Measurements from ENCODE around the gene MRPL48. TPM values are rescaled to one million over a fixed set of nuclear protein-coding genes. Genes with fewer than 3 reads are reported as not detected.
A peak's percentile ranks its signal among the peaks of the same experiment; 100 is the strongest.
"Not testable (repeated sequence)": the region's sequence is repeated elsewhere in the genome, so short reads cannot be mapped to it uniquely, and the experiment has no call there.

Gene MRPL48
- total RNA-seq, 2 experiments from 2014 or later = 32.8 to 34.7 TPM

- no peaks in the 10 kb centered on the region for H3K27me3 Mint-ChIP-seq
These were observed 81.8 kb downstream of the MRPL48 start for GRCh38 chr11:73869332-73869949.

DNA sequence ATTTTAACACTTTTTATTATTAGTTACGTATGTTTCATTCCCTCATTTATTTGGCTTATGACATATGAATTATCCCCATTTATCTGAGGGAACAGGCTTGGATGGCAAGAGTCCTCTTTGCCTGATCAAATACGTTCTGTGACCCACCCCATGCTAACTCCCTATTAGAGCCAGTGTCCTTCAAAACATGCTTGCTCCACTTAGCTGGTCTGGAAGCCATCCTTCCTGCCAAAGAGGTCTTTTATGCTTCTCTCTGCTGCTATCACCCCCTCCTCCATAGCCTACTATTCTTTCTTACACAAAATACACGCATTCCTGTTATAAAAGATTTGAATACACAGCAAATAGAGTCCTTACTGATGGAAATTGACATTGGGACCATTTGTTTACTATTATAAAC lies 82.6 kb downstream of the MRPL48 start:
- H3K4me1 Mint-ChIP-seq = peaks cover 8% of the 10 kb centered on the region
- DNase-seq = no peak
- no peak for ATAC-seq (ENCODE audit: low read depth)
- peaks cover 12% of the 10 kb centered on the region for H3K36me3 Mint-ChIP-seq
- H3K4me3 Mint-ChIP-seq = no peak overlapping the region
- H3K9me3 Mint-ChIP-seq = no peaks in the 10 kb centered on the region
- H3K27me3 Mint-ChIP-seq = no peaks in the 10 kb centered on the region
- POLR2A ChIA-PET = no interaction called here
- H3K27ac Mint-ChIP-seq = no peak overlapping the region

More at GRCh38 chr11:73869332-73869949, 81.8 kb downstream of the MRPL48 start:
- Mint-ChIP-seq H3K9me3 (no peaks in the 10 kb centered on the region), H3K4me1 (no peaks in the 10 kb centered on the region), H3K27ac (no peak overlapping the region), H3K36me3 (peaks cover 14% of the 10 kb centered on the region), H3K4me3 (no peak overlapping the region)
- POLR2A ChIA-PET = no interaction called here
- DNase-seq (no peak), ATAC-seq (ENCODE audit: low read depth) (no peak)

- H3K4me1 Mint-ChIP-seq = peaks cover 19% of the 10 kb centered on the region
- no peak for ATAC-seq (ENCODE audit: low read depth)
- H3K9me3 Mint-ChIP-seq = no peaks in the 10 kb centered on the region
- no peak overlapping the region for H3K4me3 Mint-ChIP-seq
- H3K27ac Mint-ChIP-seq = no peak overlapping the region
- POLR2A ChIA-PET = interaction anchor here (0.7 kb wide), 1 partner anchor 117 kb away, joined by 3 read pairs; no protein-coding TSS in a partner anchor
- no peak for DNase-seq
- H3K36me3 Mint-ChIP-seq = peaks cover 15% of the 10 kb centered on the region
- no peaks in the 10 kb centered on the region for H3K27me3 Mint-ChIP-seq
These were observed 85.2 kb downstream of the MRPL48 start for GRCh38 chr11:73872749-73873357.

GRCh38 chr11:73875380-73875779 lies 87.7 kb downstream of the MRPL48 start:
- ATAC-seq (ENCODE audit: low read depth) (no peak), DNase-seq (no peak)
- Mint-ChIP-seq H3K4me1 (peaks cover 19% of the 10 kb centered on the region), H3K36me3 (peaks cover 15% of the 10 kb centered on the region), H3K9me3 (no peaks in the 10 kb centered on the region), H3K27me3 (no peaks in the 10 kb centered on the region), H3K4me3 (peak overlapping the region; percentile 100), H3K27ac (peak overlapping the region; percentile 96)
- POLR2A ChIA-PET = no interaction called here

GRCh38 chr11:73875840-73876239 lies 88.2 kb downstream of the MRPL48 start:
- Mint-ChIP-seq H3K27me3 (no peaks in the 10 kb centered on the region), H3K36me3 (peaks cover 15% of the 10 kb centered on the region), H3K9me3 (no peaks in the 10 kb centered on the region), H3K4me1 (peaks cover 19% of the 10 kb centered on the region), H3K27ac (peak overlapping the region; percentile 96), H3K4me3 (peak overlapping the region; percentile 100)
- POLR2A ChIA-PET = interaction anchor here (0.8 kb wide), 1 partner anchor 88 kb away, joined by 3 read pairs; the partner anchor contains the start of gene MRPL48
- DNase-seq (no peak), ATAC-seq (ENCODE audit: low read depth) (no peak)

DNA sequence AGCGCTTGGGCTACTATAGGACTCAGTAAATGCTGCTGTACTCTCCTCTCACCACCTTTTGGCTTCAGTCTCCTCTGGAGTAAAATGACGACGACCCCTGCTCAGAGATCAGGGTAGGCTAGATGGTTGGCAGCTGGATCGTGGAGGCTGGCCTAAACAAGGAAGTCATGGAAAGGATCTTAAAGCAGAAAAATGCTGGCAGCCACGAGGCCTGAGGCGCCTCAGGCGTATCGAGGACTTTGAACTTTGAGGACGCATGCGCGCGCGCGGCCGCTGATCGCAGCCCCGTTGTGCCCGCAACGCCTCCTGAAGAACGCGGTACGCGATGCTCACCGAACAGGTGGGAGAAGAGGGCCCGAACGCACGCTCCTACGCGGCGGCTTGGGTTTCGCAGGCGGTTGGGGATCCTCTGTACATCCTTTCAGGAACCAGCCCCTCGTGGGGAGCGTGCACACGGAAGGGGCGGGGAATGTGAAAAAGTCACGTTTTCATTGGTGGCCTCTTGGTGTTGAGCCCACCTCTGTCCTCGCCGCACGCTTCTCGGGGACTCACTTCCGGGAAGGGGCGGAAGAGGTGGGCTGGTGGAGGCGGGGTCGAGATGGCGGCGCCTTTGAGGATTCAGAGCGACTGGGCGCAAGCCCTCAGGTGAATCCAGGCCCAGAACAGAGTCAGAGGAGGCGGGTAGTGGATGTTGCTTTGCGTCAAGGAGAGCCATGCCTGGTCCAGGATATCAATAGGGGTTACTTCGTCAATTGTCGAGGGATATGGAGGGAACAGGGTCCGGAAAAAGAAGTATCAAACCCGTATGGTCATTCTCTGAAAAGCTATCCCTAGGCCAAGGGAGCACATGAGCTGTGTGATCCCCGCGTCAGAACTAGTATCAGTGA lies 89.0 kb downstream of the MRPL48 start, which contains the start of the genes COA4 and PAAF1:
COA4 (minus strand) TSS at position 423 of the 887 bp plus-strand sequence. CDS start 3,468 bp downstream, outside the sequence.
PAAF1 (plus strand) TSS at position 576 of the 887 bp plus-strand sequence; CDS start at position 599, 23 bp downstream.
- Mint-ChIP-seq H3K27me3 (no peaks in the 10 kb centered on the region), H3K36me3 (peaks cover 15% of the 10 kb centered on the region), H3K9me3 (no peaks in the 10 kb centered on the region), H3K27ac (peak within 1 kb of the TSS; percentile 96), H3K4me1 (peaks cover 19% of the 10 kb centered on the region), H3K4me3 (peak within 1 kb of the TSS; percentile 100)
- POLR2A ChIA-PET = interaction anchor here (0.6 to 1.3 kb wide), 5 partner anchors 9 to 97 kb away, joined by 3 to 8 read pairs (median 4); partner anchors contain the start of gene MRPL48
- ATAC-seq (ENCODE audit: low read depth) (peak; percentile 96), DNase-seq (peak; percentile 88)

GRCh38 chr11:73878771-73879170 lies 91.1 kb downstream of the MRPL48 start:
- Mint-ChIP-seq H3K4me1 (peaks cover 19% of the 10 kb centered on the region), H3K36me3 (peaks cover 10% of the 10 kb centered on the region), H3K27ac (no peak overlapping the region), H3K9me3 (no peaks in the 10 kb centered on the region), H3K27me3 (no peaks in the 10 kb centered on the region), H3K4me3 (no peak overlapping the region)
- ATAC-seq (ENCODE audit: low read depth) (no peak), DNase-seq (no peak)
- POLR2A ChIA-PET = no interaction called here

GRCh38 chr11:73880449-73880848 lies 92.8 kb downstream of the MRPL48 start:
- ATAC-seq (ENCODE audit: low read depth); H3K36me3 Mint-ChIP-seq; DNase-seq; H3K27ac Mint-ChIP-seq; H3K27me3 Mint-ChIP-seq; H3K9me3 Mint-ChIP-seq; H3K4me3 Mint-ChIP-seq; H3K4me1 Mint-ChIP-seq: not testable (repeated sequence)
- POLR2A ChIA-PET = interaction anchor here (0.5 kb wide), 1 partner anchor 101 kb away, joined by 3 read pairs; no protein-coding TSS in a partner anchor

DNA sequence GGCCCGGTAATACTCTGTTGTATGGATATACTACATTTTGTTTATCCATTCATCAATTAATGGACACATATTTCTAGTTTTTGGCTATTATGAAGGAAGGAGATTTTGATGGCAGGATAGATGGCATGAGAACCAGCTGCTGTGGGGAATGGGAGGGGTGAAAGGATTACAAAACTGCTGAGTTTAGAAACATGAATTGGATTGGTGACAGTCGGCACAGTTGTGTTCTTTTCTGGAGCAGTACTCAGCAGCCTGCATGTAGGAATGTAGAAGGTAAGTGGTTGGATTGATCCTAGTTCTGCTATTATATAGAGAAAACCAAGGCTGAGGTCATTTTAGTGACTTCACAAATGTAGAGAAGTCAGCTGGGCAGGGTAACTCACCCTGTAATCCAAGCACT lies 96.2 kb downstream of the MRPL48 start:
- H3K36me3 Mint-ChIP-seq = peaks cover 14% of the 10 kb centered on the region
- no peak overlapping the region for H3K4me3 Mint-ChIP-seq
- H3K9me3 Mint-ChIP-seq = peaks cover 1% of the 10 kb centered on the region
- H3K27ac Mint-ChIP-seq = peak overlapping the region; percentile 4
- ATAC-seq (ENCODE audit: low read depth) (no peak), DNase-seq (no peak)
- no peaks in the 10 kb centered on the region for H3K27me3 Mint-ChIP-seq
- H3K4me1 Mint-ChIP-seq = peaks cover 3% of the 10 kb centered on the region
- POLR2A ChIA-PET = no interaction called here

DNA sequence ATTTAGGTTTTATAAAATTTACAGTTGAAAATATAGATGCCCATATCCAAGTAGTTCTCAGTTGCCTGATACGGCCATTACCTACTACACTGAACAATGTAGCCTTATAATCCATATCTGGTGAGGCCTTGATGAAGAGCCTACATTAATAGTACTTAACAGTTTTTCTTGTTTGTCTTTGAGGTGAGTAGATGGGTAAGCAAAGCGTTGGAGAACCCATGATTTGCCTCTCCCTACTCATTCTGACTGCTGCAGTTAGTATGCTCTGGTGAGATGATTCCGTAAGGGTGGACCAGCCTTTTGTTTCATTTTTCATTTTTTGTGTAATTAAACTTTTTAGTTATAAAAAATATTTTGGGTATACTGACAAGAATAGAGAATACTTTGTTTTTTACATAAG lies 100.6 kb downstream of the MRPL48 start:
- H3K27me3 Mint-ChIP-seq = no peaks in the 10 kb centered on the region
- POLR2A ChIA-PET = no interaction called here
- DNase-seq = no peak
- H3K4me3 Mint-ChIP-seq = no peak overlapping the region
- no peak overlapping the region for H3K27ac Mint-ChIP-seq
- peaks cover 1% of the 10 kb centered on the region for H3K9me3 Mint-ChIP-seq
- H3K4me1 Mint-ChIP-seq = peaks cover 5% of the 10 kb centered on the region
- no peak for ATAC-seq (ENCODE audit: low read depth)
- peaks cover 13% of the 10 kb centered on the region for H3K36me3 Mint-ChIP-seq

DNA sequence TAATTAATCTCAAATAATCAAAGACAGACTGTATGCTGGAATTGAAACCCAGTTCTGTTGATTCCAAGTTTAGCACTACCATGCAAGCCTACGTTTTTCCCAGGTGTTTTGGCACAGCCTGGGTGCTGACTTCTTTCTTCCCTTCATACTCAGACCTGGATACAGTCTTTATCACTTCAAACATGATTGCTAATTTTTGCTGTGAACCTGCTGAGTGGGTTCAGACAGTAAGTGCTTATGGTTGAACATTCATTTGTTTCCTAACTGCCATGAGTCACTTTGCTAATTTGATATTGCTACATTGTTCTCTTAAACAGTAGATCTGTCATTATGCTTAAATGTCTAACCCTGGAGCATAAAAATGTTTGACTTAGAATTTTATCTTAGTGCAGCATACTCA lies 101.3 kb downstream of the MRPL48 start:
- DNase-seq = no peak
- ATAC-seq (ENCODE audit: low read depth) = no peak
- Mint-ChIP-seq H3K27ac (no peak overlapping the region), H3K27me3 (no peaks in the 10 kb centered on the region), H3K4me1 (peaks cover 5% of the 10 kb centered on the region), H3K9me3 (peaks cover 1% of the 10 kb centered on the region), H3K36me3 (peaks cover 10% of the 10 kb centered on the region), H3K4me3 (no peak overlapping the region)
- POLR2A ChIA-PET = no interaction called here

GRCh38 chr11:73889536-73889935 lies 101.9 kb downstream of the MRPL48 start:
- H3K27ac Mint-ChIP-seq = no peak overlapping the region
- H3K4me3 Mint-ChIP-seq = no peak overlapping the region
- H3K36me3 Mint-ChIP-seq = peaks cover 10% of the 10 kb centered on the region
- H3K9me3 Mint-ChIP-seq = peaks cover 1% of the 10 kb centered on the region
- peaks cover 5% of the 10 kb centered on the region for H3K4me1 Mint-ChIP-seq
- ATAC-seq (ENCODE audit: low read depth) = no peak
- H3K27me3 Mint-ChIP-seq = no peaks in the 10 kb centered on the region
- DNase-seq = no peak
- POLR2A ChIA-PET = no interaction called here

DNA sequence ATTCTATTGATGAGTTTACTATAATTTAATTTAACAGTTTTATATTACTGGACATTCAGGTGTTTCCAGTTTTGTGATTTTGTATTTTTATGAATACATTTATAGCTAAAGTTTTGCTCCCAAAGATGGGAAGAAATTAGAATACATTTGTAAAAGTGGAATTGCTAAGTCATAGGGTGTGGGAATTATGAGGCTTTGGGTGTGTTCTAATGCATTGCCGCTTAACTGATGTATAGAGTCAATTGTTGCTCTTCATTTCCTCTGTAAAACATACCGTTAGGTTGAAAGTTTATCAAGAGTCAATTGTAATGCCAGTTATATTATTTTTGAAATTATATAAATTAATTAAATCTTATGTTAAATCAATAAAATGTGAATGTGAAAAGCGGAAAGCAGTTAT lies 105.4 kb downstream of the MRPL48 start:
- Mint-ChIP-seq H3K27me3 (no peaks in the 10 kb centered on the region), H3K27ac (no peak overlapping the region), H3K4me1 (peaks cover 1% of the 10 kb centered on the region), H3K4me3 (no peak overlapping the region), H3K9me3 (no peaks in the 10 kb centered on the region), H3K36me3 (peaks cover 7% of the 10 kb centered on the region)
- ATAC-seq (ENCODE audit: low read depth) (no peak), DNase-seq (no peak)
- POLR2A ChIA-PET = no interaction called here
